Mesothelial cell of epicardium (in vitro differentiated cells): Measurements from ENCODE around the gene PSENEN. TPM values are rescaled to one million over a fixed set of nuclear protein-coding genes. Genes with fewer than 3 reads are reported as not detected.

Experiments used
- DNase-seq, 2 experiments: peaks; one replicate each; pipeline ENCODE4 v3.0.0; 2021; ENCODE audit warnings: low spot score in 2 of 2; ENCODE audit not compliant: unreplicated experiment in 2 of 2
- H3K27ac Mint-ChIP-seq: 2 replicates; pipeline ENCODE4 v1.8.0; 2021; ENCODE audit warnings: mixed read lengths
- H3K27me3 Mint-ChIP-seq: 2 replicates; pipeline ENCODE4 v1.8.0; 2021; ENCODE audit warnings: low read depth, mixed read lengths
- H3K36me3 Mint-ChIP-seq: 2 replicates; pipeline ENCODE4 v1.8.0; 2021; ENCODE audit warnings: mixed read lengths
- H3K4me1 Mint-ChIP-seq: 2 replicates; pipeline ENCODE4 v1.8.0; 2021; ENCODE audit warnings: mixed read lengths
- H3K4me3 Mint-ChIP-seq: 2 replicates; pipeline ENCODE4 v1.8.0; 2021; ENCODE audit warnings: mild to moderate bottlenecking, moderate library complexity, mixed read lengths
- H3K9me3 Mint-ChIP-seq: 2 replicates; pipeline ENCODE4 v1.8.0; 2021; ENCODE audit warnings: mixed read lengths
- CTCF ChIP-seq: fragments of 200-600 bp; sonication (generic); IDR thresholded peaks from one replicate; pipeline ENCODE4 v1.5.0; 2021; ENCODE audit warnings: antibody characterized with exemption; ENCODE audit not compliant: unreplicated experiment
- total RNA-seq: library from RNA; stranded (reverse); gene quantifications from 3 replicates; pipeline ENCODE4 v1.2.1, GENCODE V29; 2021

PSENEN gene, protein sequence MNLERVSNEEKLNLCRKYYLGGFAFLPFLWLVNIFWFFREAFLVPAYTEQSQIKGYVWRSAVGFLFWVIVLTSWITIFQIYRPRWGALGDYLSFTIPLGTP
- 45.2 to 54.9 TPM (median 45.7 TPM) in 3 replicates for total RNA-seq

DNA sequence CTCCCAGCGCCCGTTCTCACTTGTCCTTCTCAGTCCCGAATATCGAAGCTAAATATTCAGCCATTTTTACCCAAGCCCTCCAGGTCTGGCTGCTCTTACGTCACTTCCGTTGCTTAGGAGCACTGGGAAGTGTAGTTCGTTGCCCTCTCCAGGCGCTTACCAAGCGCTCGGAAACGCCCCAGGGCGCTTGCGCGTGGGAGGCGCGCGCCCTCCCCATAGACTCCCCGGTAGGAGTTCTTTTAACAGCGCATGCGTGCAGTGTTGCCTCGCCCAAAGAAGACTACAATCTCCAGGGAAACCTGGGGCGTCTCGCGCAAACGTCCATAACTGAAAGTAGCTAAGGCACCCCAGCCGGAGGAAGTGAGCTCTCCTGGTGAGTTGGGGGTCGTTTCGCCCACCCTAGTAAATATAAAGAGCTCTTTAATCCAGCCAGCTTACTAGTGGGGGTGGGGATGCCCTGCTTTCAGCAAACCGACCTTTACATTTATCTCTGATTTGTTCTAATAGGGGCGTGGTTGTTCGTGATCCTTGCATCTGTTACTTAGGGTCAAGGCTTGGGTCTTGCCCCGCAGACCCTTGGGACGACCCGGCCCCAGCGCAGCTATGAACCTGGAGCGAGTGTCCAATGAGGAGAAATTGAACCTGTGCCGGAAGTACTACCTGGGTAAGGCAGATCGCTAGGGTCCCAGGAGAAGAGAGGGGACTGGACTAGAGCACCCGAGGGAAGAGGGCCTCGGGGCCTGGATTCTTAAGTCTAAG is at the start of gene PSENEN, which contains the start of gene U2AF1L4:
TSS of gene PSENEN (plus strand) at position 324 of the 759 bp plus-strand sequence. CDS start at position 604, 280 bp downstream.
TSS of gene U2AF1L4 (minus strand) at position 91 of the 759 bp plus-strand sequence. CDS start at position 64, 27 bp downstream.
- H3K4me3 Mint-ChIP-seq, result peak within 1 kb of the TSS; percentile 99
- H3K9me3 Mint-ChIP-seq, result no peaks in the 10 kb centered on the region
- peaks cover 4% of the 10 kb centered on the region for H3K36me3 Mint-ChIP-seq
- peak; percentile 94 to 96 for DNase-seq
- no peaks in the 10 kb centered on the region for H3K27me3 Mint-ChIP-seq
- peak within 1 kb of the TSS; percentile 100 for H3K27ac Mint-ChIP-seq
- no peak for TF ChIP-seq CTCF
- peaks cover 48% of the 10 kb centered on the region for H3K4me1 Mint-ChIP-seq

DNA sequence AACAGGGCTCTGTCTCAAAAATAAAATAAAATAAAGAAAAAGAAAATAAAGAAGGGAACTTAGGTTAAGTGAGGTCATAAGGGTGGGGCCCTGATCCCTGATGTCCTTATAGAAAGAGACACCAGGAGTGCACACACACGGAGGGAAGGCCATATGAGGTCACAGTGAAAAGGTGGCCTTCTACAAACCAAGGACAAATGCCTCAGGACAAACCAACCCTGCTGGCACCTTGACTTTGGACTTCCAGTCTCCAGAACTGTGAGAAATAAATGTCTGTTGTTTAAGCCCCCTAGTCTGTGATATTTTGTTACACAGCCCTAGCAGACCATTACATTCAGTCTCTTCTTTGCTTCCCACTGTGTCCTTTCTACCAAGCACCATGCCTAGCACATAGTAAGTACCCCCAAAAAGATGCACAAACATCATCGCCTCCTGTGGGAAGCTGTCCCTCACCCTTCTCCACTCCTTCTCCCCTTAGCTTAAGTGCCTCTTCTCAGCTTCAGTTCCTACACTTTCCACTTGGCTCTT is 49.5 kb upstream of the PSENEN start:
- no peak overlapping the region for H3K27ac Mint-ChIP-seq
- no peaks in the 10 kb centered on the region for H3K36me3 Mint-ChIP-seq
- no peaks in the 10 kb centered on the region for H3K9me3 Mint-ChIP-seq

DNA sequence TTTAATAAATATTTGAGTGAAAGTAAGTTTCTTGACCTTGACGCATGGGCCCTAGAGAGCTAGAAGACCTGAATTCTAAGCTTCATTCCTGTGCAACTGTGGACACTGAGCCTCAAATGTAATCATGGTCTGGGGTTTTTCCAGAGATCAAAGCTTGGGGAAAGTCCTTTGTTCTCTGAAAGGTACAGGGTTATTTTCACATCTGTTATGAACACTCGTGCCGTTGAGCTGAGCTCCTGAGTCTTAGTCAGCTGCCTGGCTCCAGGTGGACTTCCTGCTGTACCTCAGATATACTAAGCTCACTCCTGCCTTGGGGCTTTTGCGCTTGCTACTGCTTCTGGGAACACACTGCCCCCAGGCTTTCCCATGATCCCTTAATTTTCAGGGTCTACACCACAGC is 48.6 kb upstream of the PSENEN start:
- Mint-ChIP-seq H3K9me3 (no peaks in the 10 kb centered on the region), H3K27ac (no peak overlapping the region), H3K27me3 (no peaks in the 10 kb centered on the region), H3K4me3 (no peak overlapping the region), H3K36me3 (no peaks in the 10 kb centered on the region), H3K4me1 (peaks cover 5% of the 10 kb centered on the region)
- no peak for DNase-seq
- no peak for TF ChIP-seq CTCF

More for the DNA sequence above, 49.5 kb upstream of the PSENEN start:
- DNase-seq, result no peak
- H3K4me1 Mint-ChIP-seq, result peaks cover 5% of the 10 kb centered on the region
- H3K27me3 Mint-ChIP-seq, result no peaks in the 10 kb centered on the region
- no peak overlapping the region for H3K4me3 Mint-ChIP-seq
- TF ChIP-seq CTCF, result no peak

GRCh38 chr19:35702223-35703012 is 43.0 kb upstream of the PSENEN start:
- Mint-ChIP-seq H3K4me3 (peak overlapping the region; percentile 91), H3K36me3 (no peaks in the 10 kb centered on the region), H3K27ac (peak overlapping the region; percentile 89), H3K4me1 (peaks cover 5% of the 10 kb centered on the region), H3K9me3 (no peaks in the 10 kb centered on the region), H3K27me3 (peaks cover 13% of the 10 kb centered on the region)
- DNase-seq, result peak; percentile 88 to 89
- TF ChIP-seq CTCF, result no peak

DNA sequence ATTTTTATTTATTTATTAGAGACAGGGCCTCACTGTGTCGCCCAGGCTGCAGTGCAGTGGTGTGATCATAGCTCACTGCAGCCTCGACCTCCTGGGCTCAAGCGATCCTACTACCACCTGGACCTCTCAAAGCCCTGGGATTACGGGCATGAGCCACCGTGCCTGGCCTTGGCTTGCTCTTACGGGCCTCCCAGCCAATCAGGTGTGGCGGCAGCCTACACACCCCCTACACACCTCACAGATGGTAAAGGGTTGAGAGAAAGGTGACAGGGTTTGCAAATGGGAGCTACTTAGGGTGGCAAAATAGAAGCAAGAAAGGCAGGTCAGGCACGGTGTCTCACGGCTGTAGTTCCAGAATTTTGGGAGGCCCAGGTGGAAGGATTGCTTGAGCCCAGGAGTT is 42.1 kb upstream of the PSENEN start:
- no peak for TF ChIP-seq CTCF
- Mint-ChIP-seq H3K4me3 (no peak overlapping the region), H3K27me3 (peaks cover 13% of the 10 kb centered on the region), H3K36me3 (no peaks in the 10 kb centered on the region), H3K9me3 (no peaks in the 10 kb centered on the region), H3K27ac (no peak overlapping the region), H3K4me1 (peaks cover 5% of the 10 kb centered on the region)
- DNase-seq, result no peak
